HG02840 (cell line): Measurements from ENCODE around the gene SLC7A1.

ENCODE experiments used
- ATAC-seq: cut with Tn5 transposase; IDR thresholded peaks from one replicate; pipeline ENCODE4 v1.9.1; 2021; ENCODE audit warnings: mild to moderate bottlenecking, moderate library complexity, moderate number of reproducible peaks; ENCODE audit not compliant: unreplicated experiment, low FRiP score

SLC7A1 gene

DNA sequence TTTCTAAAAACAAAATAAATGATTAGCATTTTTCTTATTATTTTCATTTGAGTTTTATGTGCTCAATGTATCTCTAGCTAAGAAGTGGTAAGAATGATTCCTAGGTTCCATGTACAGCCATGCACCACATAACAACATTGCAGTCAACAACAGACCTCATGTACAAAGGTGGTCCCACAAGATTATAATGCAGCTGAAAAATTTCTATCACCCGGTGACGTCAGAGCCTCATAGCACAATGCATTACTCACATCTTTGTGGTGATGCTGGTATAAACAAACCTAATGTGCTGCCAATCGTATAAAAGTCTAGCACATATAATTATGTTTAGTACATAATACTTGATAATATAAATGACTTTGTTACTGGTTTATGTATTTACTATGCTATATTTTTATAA lies 120.5 kb downstream of the SLC7A1 start:
- no peak for ATAC-seq

DNA sequence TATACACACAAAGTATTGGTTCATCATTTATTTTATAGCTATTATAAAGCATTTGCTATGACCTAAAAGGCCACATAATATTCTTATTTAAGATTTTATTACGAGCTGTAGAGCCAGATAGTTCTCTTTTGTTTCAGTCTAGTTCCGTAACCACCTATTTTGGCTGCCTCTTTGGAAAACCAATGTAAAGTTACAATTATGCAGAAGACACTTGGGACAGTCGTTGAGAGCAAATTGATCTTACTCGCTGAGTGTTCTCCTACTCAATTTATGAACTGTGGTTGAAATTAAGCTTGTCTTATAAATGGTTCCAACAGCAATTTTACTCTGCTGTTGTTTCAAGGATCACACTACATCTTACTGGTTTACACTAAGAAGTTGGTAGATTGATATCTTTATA lies 122.3 kb downstream of the SLC7A1 start:
- no peak for ATAC-seq

DNA sequence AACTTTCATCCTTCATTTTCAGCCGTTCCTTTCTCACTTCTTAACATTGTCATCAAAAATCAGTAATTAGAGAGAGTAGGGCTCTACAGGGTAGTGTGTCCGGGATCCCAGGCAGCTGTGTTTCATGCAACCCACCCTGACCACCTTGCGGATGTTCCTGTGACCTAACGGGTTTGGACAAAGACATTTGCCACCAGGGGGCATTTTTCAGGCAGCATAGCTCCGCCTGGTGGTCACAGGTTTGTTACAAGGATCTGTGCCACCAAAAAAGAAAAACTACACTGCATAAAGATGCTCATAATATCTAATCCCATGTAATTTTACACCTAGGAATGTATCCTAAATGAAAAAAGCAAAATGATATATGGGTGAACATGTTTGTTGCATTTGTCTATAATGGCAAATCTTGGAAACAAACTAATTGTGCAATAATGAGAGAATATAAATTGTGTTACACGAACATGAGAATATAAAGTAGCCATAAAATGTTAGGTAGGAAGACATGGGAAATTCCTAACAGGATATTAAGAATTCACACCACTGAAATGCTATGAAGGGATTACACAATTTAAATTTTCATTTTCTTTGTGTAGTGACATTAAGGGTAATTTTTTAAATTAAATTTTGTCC lies 123.0 kb downstream of the SLC7A1 start:
- ATAC-seq, result no peak

GRCh38 chr13:29471551-29471950 lies 123.9 kb downstream of the SLC7A1 start:
- no peak for ATAC-seq

GRCh38 chr13:29465741-29466293 lies 129.7 kb downstream of the SLC7A1 start:
- ATAC-seq, result no peak

DNA sequence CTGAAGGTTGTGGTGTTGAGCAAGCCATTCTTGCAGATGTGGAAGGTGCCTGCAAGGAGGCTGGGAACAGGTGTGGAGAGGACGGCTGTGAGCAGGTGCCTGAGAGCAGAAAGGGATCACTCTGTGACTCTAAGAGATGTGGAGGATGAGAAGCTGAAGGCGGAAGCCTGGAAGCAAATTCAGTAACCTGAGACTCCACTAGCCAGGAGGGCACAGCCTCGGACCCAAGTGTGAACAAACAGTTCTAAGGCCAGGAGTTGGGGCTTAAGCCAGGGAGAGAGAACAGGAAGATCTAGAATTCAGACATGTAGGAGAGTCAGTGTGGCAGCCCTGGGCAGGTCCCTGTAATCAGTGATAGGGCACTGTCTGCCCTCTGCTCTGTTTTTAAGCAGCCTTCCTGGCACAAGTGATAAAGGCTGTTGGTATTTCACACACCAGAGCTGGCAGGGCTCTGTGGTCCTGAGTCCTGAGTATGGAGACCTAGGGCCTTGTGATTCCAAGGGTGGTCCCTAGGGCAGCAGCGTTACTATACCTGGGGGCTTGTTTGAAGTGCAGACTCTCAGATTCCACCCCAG lies 131.3 kb downstream of the SLC7A1 start:
- ATAC-seq, result no peak

GRCh38 chr13:29459813-29460355 lies 135.6 kb downstream of the SLC7A1 start:
- ATAC-seq, result no peak
